Fibroblast of pulmonary artery (primary cell): Measurements from ENCODE around the gene GHR.

ENCODE experiments used
- DNase-seq: peaks from one replicate; pipeline ENCODE4 v3.0.0-alpha.2; 2010; ENCODE audit warnings: low read depth
- H3K4me3 ChIP-seq: replicated peaks from 2 replicates; pipeline ENCODE4 v1.5.1; 2011; ENCODE audit warnings: low read depth, mild to moderate bottlenecking, control low read depth, low read length, moderate library complexity
- TF ChIP-seq, protein P1 (sequence below): IDR thresholded peaks from 2 replicates; pipeline ENCODE4 v1.5.1; 2011; ENCODE audit warnings: mild to moderate bottlenecking, control low read depth, low read length, inconsistent platforms; ENCODE audit errors: missing control alignments

Gene GHR

DNA sequence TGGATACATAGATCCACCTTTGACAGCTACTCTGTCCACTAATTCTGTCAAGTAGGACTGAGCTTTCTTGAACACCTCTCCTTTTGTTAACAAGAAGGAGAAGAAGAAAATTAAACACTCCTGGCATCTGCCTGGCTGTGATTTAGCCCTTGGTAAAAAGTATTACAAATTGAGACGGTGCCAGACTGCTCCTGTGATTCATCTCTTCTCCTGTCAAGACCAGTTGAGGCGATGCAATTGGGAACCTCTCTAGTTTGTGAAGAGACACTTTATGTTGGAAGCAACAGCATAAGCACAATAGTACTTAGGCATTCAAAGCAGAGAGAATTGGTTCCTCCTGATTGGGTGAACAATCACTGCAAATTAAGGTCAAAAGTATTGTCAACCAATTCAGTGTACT is 72.7 kb downstream of the GHR start:
- H3K4me3 ChIP-seq: no peak overlapping the region
- TF ChIP-seq, protein P1, sequence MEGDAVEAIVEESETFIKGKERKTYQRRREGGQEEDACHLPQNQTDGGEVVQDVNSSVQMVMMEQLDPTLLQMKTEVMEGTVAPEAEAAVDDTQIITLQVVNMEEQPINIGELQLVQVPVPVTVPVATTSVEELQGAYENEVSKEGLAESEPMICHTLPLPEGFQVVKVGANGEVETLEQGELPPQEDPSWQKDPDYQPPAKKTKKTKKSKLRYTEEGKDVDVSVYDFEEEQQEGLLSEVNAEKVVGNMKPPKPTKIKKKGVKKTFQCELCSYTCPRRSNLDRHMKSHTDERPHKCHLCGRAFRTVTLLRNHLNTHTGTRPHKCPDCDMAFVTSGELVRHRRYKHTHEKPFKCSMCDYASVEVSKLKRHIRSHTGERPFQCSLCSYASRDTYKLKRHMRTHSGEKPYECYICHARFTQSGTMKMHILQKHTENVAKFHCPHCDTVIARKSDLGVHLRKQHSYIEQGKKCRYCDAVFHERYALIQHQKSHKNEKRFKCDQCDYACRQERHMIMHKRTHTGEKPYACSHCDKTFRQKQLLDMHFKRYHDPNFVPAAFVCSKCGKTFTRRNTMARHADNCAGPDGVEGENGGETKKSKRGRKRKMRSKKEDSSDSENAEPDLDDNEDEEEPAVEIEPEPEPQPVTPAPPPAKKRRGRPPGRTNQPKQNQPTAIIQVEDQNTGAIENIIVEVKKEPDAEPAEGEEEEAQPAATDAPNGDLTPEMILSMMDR: no peak
- peak; percentile 62 for DNase-seq

DNA sequence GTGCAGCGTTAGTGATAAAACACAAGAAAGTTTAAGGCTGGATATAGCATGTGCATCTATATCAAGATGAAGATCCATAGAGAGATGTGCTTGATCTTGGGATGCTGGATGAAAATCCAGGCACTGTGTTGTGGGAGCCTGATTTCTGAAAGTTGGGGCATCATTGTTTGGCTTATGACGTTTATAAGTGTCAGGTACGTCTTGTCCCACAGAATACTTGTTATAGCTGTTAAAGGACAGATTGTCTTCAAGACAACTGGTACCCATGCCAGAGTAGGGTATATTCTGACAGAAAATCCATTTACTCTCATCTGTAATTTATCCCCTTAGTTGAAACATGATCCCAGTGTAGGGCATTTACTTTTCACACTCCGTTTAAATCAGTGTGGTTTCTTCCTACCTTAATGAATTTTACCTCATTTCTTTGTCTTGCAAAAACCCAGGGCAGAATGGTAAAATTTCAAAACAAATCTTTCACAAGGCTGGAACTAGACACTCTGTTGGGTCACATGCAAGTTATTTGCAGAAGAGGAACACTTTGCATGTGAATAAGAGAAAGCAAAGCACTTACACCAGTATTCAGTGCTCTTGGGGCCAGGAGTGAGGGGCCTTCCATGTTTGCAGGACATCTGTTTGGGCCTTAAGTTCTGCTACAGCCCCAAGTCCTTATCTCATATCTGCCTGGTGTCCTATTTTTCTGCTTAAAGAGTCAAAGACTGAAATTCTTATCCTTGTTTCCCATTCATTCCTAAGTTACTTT is 73.3 kb downstream of the GHR start:
- DNase-seq: no peak
- H3K4me3 ChIP-seq: no peak overlapping the region
- TF ChIP-seq, protein P1: no peak

DNA sequence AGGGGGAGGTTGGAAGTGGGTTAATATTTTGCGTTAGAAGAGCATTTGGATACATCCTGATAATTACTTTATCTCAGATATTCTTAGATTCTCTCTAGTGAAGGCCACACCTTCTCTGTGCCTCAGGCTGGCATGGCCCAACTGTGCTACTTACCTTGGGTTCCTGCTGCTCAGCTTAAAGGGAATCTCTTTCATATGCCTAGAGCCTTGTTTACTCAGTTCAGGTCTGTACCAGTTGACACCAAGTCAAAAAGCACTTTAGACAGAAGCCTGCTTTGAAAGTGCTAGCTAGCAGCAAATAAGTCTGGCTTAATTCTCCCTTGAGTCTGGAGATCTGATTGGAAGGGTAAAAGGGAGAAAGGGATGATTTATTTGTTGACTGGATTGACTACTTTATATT is 74.8 kb downstream of the GHR start:
- TF ChIP-seq, protein P1: no peak
- H3K4me3 ChIP-seq: no peak overlapping the region
- DNase-seq: no peak

DNA sequence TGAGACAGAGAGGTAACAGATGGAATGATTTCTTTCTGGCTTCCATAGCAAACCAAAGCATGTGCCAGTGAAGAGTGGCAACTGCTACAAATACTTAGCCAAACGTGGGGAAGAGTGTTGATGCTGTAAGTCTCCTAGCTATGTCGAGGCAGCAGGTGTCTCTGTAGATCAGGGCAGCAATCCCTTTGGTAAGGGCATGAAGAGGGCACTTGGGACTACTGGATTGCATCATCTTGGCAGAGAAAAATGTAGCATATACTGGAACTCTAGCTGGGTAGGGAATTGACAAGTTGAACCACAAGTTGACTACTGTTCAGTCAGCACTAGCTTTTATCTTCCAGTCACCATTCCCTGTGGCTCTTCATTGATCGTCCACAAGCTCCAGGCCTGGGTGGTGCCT is 75.8 kb downstream of the GHR start:
- no peak overlapping the region for H3K4me3 ChIP-seq
- TF ChIP-seq, protein P1: no peak
- DNase-seq: no peak

DNA sequence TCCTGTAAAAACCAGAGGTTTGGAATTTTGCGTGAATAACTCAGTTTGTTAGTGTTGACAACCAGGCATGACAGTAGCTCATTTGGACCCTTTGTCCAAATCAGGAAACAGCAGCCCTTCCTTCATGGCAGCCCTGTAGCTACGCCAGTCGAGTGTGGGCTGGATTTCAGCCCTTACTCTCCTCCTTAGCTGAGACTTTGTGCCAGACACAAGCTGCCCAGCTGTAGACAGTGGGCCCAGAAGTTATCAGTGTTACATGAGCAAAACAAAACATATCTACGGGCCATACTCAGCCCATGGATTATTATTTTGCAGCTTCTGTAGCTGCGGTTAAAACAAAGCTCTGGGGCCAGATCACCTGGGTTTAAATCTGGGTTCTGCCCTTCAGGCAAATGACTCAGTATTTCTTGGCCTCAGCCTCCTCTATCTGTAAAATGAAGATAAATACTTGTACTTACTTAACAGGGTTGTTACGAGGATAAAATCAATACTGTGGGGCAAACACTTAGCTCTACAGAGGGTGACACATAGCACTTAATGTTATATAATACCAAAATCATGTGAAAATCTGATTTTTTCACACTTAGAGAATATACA is 76.9 kb downstream of the GHR start:
- DNase-seq: no peak
- TF ChIP-seq, protein P1: no peak
- no peak overlapping the region for H3K4me3 ChIP-seq

DNA sequence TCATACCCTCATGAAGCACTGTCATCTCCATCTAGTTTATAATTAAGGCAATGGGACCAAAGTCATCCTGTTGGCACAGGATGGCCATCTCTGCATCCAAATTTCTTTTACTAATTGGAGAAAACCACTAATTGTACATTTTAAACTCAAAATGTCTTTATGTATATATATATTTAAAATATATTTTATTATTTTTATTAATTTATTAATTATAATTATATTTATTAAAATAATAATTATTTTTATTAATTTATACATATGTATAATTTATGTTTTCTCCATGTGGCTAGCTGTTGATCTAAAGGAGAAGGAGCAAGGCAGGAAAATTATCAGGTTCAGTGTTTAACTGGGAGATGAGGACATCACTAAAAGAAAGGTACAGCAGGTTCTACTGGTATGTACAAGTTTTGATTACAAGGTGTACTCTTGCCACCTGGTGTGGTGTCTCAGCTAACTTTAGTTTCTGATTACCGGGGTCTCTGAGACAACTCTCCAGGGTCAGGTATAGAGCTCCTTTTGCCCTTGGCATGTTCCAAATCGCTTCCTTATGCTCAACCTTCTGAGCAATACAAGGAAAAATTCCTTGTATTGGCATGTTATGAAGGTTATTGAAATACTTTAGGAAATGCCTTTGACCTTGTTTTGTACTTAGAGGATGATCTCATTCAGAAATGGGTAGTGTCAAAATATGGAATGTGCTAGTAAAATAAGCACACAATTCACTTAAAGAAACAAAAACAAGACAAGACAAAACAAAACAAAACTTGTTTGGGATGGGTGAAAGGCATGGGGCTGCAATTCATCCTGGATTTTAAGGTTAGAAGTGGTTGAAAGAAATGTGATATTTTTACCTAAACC is 79.6 kb downstream of the GHR start:
- peak; percentile 22 for DNase-seq
- H3K4me3 ChIP-seq: no peak overlapping the region
- TF ChIP-seq, protein P1: no peak
